GM19324 (cell line): Measurements from ENCODE around the gene HUNK.

Experiments used
- ATAC-seq: cut with Tn5 transposase; IDR thresholded peaks from one replicate; pipeline ENCODE4 v1.9.1; 2021; ENCODE audit warnings: mild to moderate bottlenecking, moderate library complexity; ENCODE audit not compliant: unreplicated experiment, low FRiP score

HUNK gene

DNA sequence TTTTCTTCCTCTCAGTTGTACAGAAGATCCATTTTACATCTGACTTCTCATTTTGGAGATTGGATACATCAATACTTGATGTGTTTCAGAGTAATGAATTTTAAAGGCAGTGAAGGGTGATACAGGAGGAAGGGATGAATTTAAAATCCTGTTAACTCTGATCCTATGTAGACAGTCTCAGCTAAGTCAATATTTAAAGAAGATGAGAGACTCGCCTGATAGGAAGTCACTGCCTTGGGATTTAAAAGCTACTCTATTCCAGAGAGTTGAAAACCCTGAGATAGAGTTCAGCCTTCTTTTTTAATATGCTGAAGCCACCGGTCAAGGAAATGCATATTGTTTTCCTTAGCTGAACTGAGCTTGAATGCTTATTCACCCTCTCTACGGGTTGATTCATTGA lies 42.7 kb downstream of the HUNK start:
- no peak for ATAC-seq

DNA sequence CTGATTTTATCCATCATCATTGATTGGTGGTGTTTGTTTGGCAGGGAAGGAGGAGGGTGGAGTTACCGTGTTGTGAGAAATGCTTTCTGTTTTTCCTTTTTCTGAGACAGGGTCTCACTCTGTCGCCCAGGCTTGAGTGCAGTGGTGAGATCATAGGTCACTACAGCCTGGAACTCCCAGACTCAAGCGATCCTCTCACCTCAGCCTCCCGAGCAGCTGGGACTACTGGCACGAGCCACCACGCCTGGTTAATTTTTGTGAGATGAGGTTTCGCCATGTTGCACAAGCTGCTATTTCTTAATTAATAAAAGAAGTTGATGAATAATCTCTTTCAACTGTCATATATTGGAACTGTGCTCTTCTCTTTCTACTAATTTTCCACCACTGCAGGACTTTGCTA lies 44.3 kb downstream of the HUNK start:
- no peak for ATAC-seq

DNA sequence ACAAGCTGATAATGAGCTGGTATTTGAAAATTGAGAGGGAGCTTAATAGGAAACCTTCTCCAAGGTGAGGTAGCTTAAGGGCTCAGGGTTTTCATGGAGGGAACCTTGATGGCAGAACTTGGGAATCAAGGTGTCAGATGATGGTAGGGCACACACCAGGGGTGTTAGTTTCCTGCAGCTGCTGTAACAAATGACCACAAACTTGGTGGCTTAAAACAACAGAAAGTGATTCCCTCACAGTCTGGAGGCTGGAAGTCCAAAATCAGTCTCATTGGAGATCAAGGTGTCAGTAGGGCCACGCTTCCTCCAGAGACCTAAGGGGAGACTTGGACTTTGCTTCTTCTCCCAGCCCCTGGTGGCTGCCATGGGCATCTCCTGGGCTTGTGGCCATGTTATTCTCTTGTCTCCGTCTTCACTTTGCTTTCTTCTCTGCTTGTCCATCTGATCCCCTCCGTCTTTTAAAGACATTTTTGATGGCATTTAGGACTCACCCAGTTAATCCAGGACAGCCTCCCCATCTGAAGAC lies 45.5 kb downstream of the HUNK start:
- ATAC-seq, result no peak

- no peak for ATAC-seq
Measured at GRCh38 chr21:31920275-31920674, 47.5 kb downstream of the HUNK start.

- no peak for ATAC-seq
Measured at GRCh38 chr21:31921079-31921478, 48.3 kb downstream of the HUNK start.

- no peak for ATAC-seq
Measured at GRCh38 chr21:31922881-31923280, 50.1 kb downstream of the HUNK start.

DNA sequence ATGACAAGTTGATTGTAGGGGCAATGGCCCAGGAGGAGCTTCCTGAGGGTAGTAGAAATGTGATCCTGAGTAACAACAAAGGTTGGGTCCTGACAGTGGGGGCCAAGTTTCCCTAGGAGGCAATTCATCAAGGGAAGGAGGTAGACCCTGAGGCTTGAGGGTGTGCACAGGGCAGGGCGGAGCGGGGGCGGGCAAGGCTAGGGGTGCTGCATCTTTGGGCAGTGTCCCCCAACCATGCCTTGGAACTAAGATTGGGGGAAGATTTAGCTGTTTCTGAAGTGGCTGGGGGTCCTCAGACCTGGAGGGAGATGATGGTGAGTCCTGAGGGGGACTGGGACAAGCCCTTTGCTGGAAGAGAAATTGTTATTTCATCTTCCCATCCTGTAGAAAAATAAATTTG lies 50.9 kb downstream of the HUNK start:
- no peak for ATAC-seq

DNA sequence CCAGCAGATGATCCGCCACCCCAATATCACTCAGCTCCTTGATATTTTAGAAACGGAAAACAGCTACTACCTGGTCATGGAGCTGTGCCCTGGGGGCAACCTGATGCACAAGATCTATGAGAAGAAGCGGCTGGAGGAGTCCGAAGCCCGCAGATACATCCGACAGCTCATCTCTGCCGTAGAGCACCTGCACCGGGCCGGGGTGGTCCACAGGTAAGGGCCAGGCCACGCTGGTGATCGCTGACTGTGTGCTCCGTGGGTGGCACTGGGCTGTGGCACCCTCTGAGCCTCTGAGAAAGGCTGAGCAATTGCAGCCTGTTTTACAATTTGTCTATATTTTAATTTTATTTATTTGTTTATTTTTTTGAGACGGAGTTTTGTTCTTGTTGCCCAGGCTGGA lies 51.7 kb downstream of the HUNK start:
- no peak for ATAC-seq

DNA sequence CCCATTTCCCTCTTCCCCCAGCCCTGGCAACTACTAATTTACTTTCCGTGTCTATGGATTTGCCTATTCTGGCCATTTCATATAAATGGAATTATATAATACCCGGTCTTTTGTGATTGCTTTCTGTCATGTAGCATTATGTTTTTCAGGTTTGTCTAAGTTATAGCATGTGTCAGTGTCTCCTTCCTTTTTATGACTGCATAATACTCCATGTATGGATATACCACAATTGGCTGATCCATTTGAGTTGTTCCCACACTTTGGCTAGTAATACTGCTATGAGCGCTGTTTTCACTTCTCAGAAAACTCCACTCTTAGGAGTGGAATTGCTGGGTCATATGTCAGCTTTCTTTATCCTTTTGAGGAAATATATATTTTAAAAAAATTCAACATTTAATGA lies 53.7 kb downstream of the HUNK start:
- no peak for ATAC-seq

DNA sequence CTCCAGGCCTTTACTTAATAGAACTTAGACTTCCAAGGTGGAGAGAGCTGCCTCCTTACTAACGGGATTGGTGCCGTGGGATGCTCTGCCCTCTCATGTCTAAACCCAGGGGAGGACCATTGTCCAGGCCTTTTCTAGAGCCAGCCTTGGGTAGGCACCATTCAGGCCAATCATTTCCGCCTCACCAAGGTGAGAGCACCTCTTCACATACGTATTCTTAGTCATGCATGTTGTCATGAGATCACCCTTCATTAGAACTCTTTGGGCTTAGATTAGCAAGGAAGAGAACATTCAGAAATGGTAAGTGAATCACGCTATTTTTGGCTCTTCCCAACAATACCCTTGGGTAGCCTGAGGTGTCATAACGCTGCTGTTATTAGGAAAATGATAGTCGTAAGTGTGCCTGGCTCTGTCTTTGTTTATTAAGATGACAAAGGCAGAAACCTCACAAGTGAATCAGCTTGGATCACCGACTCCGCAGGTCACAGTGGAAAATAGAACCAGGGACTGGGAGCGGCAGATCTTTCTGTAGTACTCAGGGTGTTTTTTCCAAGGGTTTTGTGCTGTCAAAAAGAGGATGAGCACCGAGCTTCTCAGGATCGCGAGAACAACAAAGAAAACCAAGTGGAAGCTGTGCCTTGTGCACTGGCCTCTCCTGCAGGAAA lies 55.0 kb downstream of the HUNK start:
- no peak for ATAC-seq

- no peak for ATAC-seq
Measured at GRCh38 chr21:31928656-31929055, 55.8 kb downstream of the HUNK start.

GRCh38 chr21:31929548-31929947 lies 56.7 kb downstream of the HUNK start:
- ATAC-seq, result no peak

GRCh38 chr21:31930001-31930400 lies 57.2 kb downstream of the HUNK start:
- ATAC-seq, result no peak

GRCh38 chr21:31931644-31932469 lies 59.0 kb downstream of the HUNK start:
- no peak for ATAC-seq

- no peak for ATAC-seq
Measured at GRCh38 chr21:31932470-31932764, 59.6 kb downstream of the HUNK start.

DNA sequence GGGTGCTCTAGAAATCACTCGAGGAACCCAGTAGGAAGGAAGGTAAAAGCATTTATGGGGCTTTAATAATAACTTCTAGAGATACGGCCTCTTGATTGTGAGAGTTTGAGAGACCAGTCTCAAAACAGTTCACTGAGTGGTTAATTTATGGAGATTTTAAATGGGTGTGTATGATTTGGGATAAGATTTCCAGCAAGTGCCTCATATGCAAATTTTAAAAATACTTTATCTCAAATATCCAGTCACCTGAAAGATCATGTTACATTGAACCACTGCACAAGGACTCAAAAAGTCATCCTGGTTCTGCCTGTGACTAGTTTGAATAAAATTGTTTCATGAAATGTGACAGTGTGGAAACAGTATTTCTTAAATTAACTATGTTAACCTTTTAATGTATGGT lies 64.5 kb downstream of the HUNK start:
- ATAC-seq, result no peak

GRCh38 chr21:31938330-31939301 lies 65.8 kb downstream of the HUNK start:
- ATAC-seq, result no peak

GRCh38 chr21:31941694-31942093 lies 68.9 kb downstream of the HUNK start:
- no peak for ATAC-seq

DNA sequence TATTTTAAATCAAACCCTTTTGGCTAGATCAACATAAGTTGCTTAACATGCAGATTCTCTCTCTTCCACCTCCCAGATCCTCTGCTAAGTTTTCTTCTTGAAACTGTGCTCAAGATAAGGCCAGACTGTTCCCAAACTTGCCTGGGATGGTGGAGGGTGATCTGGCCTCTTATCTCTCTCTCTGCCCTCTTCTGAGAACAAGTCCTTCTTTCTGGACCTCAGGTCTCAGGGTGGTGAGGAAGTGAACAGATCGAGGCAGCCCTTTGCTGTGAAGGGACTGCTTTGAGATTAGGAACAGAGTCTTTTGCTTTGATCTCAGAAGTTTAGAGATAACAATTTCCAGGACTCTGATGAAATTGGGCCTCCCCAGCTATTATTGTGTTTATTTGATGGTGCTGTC lies 70.7 kb downstream of the HUNK start:
- ATAC-seq, result no peak

DNA sequence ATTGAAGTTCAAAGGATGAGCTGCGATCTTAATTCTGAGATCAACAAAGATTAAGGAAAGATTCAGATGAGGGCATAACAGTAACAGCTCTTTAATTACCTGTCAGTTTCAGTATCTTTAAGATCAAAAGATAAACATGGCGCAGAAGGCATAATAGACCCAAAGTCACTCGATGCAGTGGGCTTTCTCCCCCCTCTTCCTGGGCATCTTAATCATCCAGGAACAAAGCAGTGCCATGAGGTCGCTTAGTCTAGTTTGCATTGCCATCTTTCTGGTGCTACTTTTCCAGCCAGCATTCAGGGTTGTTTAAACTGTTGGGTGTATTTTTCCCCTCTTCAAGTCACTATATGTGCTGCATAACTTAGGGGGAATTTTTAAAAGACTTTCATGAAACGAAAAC lies 72.3 kb downstream of the HUNK start:
- no peak for ATAC-seq

DNA sequence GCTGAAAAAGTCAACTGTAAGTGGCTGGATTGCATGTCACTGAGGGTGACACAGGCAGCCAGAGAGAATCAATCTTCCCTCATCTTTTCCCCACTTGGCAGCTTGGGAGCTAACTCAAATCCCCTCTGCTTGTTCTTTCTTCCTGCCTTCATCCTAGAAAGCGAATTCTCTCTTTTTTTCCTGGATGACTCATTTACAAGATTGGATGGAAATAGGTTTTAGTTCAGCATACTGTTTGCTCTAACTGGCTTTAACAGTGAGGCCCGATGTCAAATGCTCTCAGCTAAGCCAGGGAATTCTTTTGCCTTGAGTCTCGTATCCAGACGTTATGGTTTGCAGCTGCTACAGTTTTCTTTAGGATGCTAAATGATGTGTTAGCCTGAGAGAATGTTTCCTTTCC lies 72.7 kb downstream of the HUNK start:
- no peak for ATAC-seq
